GM19455 (cell line): Measurements from ENCODE around the gene MARCHF3.
A peak's percentile ranks its signal among the peaks of the same experiment; 100 is the strongest.
"Not testable (repeated sequence)": the region's sequence is repeated elsewhere in the genome, so short reads cannot be mapped to it uniquely, and the experiment has no call there.

Experiments
- ATAC-seq: cut with Tn5 transposase; IDR thresholded peaks from one replicate; pipeline ENCODE4 v1.9.1; 2021; ENCODE audit not compliant: unreplicated experiment

The MARCHF3 gene

GRCh38 chr5:126852841-126853271, 177.5 kb downstream of the MARCHF3 start:
- no peak for ATAC-seq

GRCh38 chr5:126852091-126852571, 178.2 kb downstream of the MARCHF3 start:
- peak; percentile 90 for ATAC-seq

- no peak for ATAC-seq
Observed at GRCh38 chr5:126851501-126852011, 178.8 kb downstream of the MARCHF3 start.

GRCh38 chr5:126849101-126849678, 181.2 kb downstream of the MARCHF3 start:
- ATAC-seq = no peak

GRCh38 chr5:126848253-126848652, 182.1 kb downstream of the MARCHF3 start:
- no peak for ATAC-seq

GRCh38 chr5:126847826-126848251, 182.5 kb downstream of the MARCHF3 start:
- no peak for ATAC-seq

- ATAC-seq = no peak
Observed at GRCh38 chr5:126847456-126847820, 182.9 kb downstream of the MARCHF3 start.

- no peak for ATAC-seq
Observed at GRCh38 chr5:126846744-126847455, 183.5 kb downstream of the MARCHF3 start.

- ATAC-seq = no peak
Observed at GRCh38 chr5:126846344-126846743, 184.0 kb downstream of the MARCHF3 start.

- peak; percentile 95 for ATAC-seq
Observed at GRCh38 chr5:126845470-126846070, 184.8 kb downstream of the MARCHF3 start.

- ATAC-seq = not testable (repeated sequence)
Observed at GRCh38 chr5:126843375-126843774, 187.0 kb downstream of the MARCHF3 start.

GRCh38 chr5:126839407-126839806, 191.0 kb downstream of the MARCHF3 start:
- ATAC-seq = not testable (repeated sequence)

- ATAC-seq = no peak
Observed at GRCh38 chr5:126837906-126838539, 192.3 kb downstream of the MARCHF3 start.

GRCh38 chr5:126837242-126837641, 193.1 kb downstream of the MARCHF3 start:
- ATAC-seq = no peak

GRCh38 chr5:126836778-126837177, 193.6 kb downstream of the MARCHF3 start:
- ATAC-seq = no peak

GRCh38 chr5:126831156-126831555, 199.2 kb downstream of the MARCHF3 start:
- no peak for ATAC-seq

- no peak for ATAC-seq
Observed at GRCh38 chr5:126830061-126830460, 200.3 kb downstream of the MARCHF3 start.

- no peak for ATAC-seq
Observed at GRCh38 chr5:126829098-126829497, 201.3 kb downstream of the MARCHF3 start.

GRCh38 chr5:126826619-126827215, 203.6 kb downstream of the MARCHF3 start:
- no peak for ATAC-seq

GRCh38 chr5:126819253-126819652, 211.1 kb downstream of the MARCHF3 start:
- no peak for ATAC-seq

- no peak for ATAC-seq
Observed at GRCh38 chr5:126818736-126819135, 211.6 kb downstream of the MARCHF3 start.
